GM12878 (cell line): ENCODE data around the gene ME3. TPM values are rescaled to one million over a fixed set of nuclear protein-coding genes. Genes with fewer than 3 reads are reported as not detected.

Experiments
- ATAC-seq: fragments of 200-7000 bp; cut with Tn5 transposase; 3 replicates; pipeline ENCODE4 v1.9.1; 2020; ENCODE audit warnings: mild to moderate bottlenecking, moderate library complexity
- BruUV-seq: library from RNA; stranded (reverse); fragments of 400-500 nt; replicated peaks from 2 replicates; lab custom pipeline; 2021; lab: Mats Ljungman, UMichigan
- CTCF ChIA-PET: fragments of 300-600 bp; sonication (Branson Sonifier 250); formaldehyde crosslinking; extraction: SDS; loops from one replicate; lab custom pipeline; 2021; ENCODE audit warnings: inconsistent platforms; lab: Yijun Ruan, JAX
- POLR2A ChIA-PET: fragments of 350-600 bp; formaldehyde crosslinking; extraction: SDS; loops from one replicate; lab custom pipeline; 2021; ENCODE audit warnings: inconsistent platforms; lab: Charles Lee
- RAD21 ChIA-PET: fragments of 300-600 bp; sonication (Branson Sonifier 250); formaldehyde crosslinking; loops from one replicate; lab custom pipeline; 2023; ENCODE audit warnings: antibody characterized with exemption; ENCODE audit not compliant: unreplicated experiment; lab: Charles Lee
- SMC1A ChIA-PET: fragments of 300-600 bp; sonication (Branson Sonifier 250); formaldehyde crosslinking; loops from one replicate; lab custom pipeline; 2023; ENCODE audit not compliant: unreplicated experiment, uncharacterized antibody; lab: Charles Lee
- DNase-seq: peaks from one replicate; pipeline ENCODE4 v3.0.0-alpha.2; 2011; ENCODE audit warnings: low read depth, low spot score
- FAIRE-seq: peaks from 3 replicates; lab custom pipeline; 2011; peaks lifted over from hg19 to GRCh38; lab: Jason Lieb, UNC
- H2AFZ ChIP-seq: 2 replicates; pipeline ENCODE4 v1.6.0; 2011; ENCODE audit warnings: low read depth, low read length, control low read depth; ENCODE audit not compliant: control insufficient read depth
- H3K27ac ChIP-seq: 2 replicates; pipeline ENCODE4 v1.5.1; 2011; ENCODE audit warnings: control low read depth; ENCODE audit not compliant: control insufficient read depth, insufficient read depth
- H3K27me3 ChIP-seq, 2 experiments: replicated peaks in 1 of 2; 2 replicates each; pipeline versions ENCODE4 v1.6.0 to v1.6.1; 2011; ENCODE audit warnings: low read length in 1 of 2; ENCODE audit not compliant: control insufficient read depth in 2 of 2, insufficient read depth in 2 of 2
- H3K36me3 ChIP-seq, 2 experiments: 2 replicates each; pipeline ENCODE4 v1.5.1; 2011; ENCODE audit warnings: low read length in 1 of 2; ENCODE audit not compliant: control insufficient read depth in 2 of 2, insufficient read depth in 2 of 2
- H3K4me1 ChIP-seq: 2 replicates; pipeline ENCODE4 v1.6.1; 2011; ENCODE audit warnings: mild to moderate bottlenecking, low read length, moderate library complexity, mixed read lengths; ENCODE audit not compliant: control insufficient read depth, insufficient read depth
- H3K4me2 ChIP-seq: 2 replicates; pipeline ENCODE4 v1.6.0; 2011; ENCODE audit warnings: control low read depth; ENCODE audit not compliant: control insufficient read depth, insufficient read depth
- H3K4me3 ChIP-seq: fragments of 200-600 bp; sonication (generic); 2 replicates; pipeline ENCODE4 v1.5.1; 2016
- H3K79me2 ChIP-seq: 2 replicates; pipeline ENCODE4 v1.6.0; 2011; ENCODE audit warnings: low read length; ENCODE audit not compliant: control insufficient read depth, insufficient read depth
- H3K9ac ChIP-seq: 2 replicates; pipeline ENCODE4 v1.8.0; 2011; ENCODE audit warnings: low read length, control low read depth, mixed read lengths; ENCODE audit not compliant: control insufficient read depth, insufficient read depth
- H3K9me3 ChIP-seq: replicated peaks from 3 replicates; pipeline ENCODE4 v1.5.1; 2011; ENCODE audit warnings: mild to moderate bottlenecking, low read length; ENCODE audit not compliant: control insufficient read depth, insufficient read depth
- H4K20me1 ChIP-seq: 2 replicates; pipeline ENCODE4 v1.6.0; 2011; ENCODE audit not compliant: control insufficient read depth, insufficient read depth
- ATF3 ChIP-seq: IDR thresholded peaks from 2 replicates; pipeline ENCODE4 v1.6.1; 2011; ENCODE audit warnings: low read depth, mild to moderate bottlenecking, low read length, moderate library complexity, borderline replicate concordance; ENCODE audit errors: extremely low read depth
- BHLHE40 ChIP-seq, 2 experiments: fragments of 450-650 bp in 1 of 2; IDR thresholded peaks; 2 replicates each; pipeline ENCODE4 v1.6.1; 2011 to 2017; ENCODE audit warnings: low read depth in 2 of 2, borderline replicate concordance in 1 of 2, improper control_type of control experiment in 1 of 2, low read length in 1 of 2, mild to moderate bottlenecking in 1 of 2
- CBX5 ChIP-seq: sonication (generic); IDR thresholded peaks from 2 replicates; pipeline ENCODE4 v1.6.1; 2016; ENCODE audit warnings: low read depth, moderate library complexity, mild to moderate bottlenecking, inconsistent platforms
- CHD1 ChIP-seq: IDR thresholded peaks from 2 replicates; pipeline ENCODE4 v1.6.1; 2012; ENCODE audit warnings: low read depth, low read length, improper control_type of control experiment
- CHD2 ChIP-seq: IDR thresholded peaks from 2 replicates; pipeline ENCODE4 v1.6.1; 2011; ENCODE audit warnings: low read depth, low read length, improper control_type of control experiment, borderline replicate concordance
- CTCF ChIP-seq, 3 experiments: IDR thresholded peaks in 2 of 3; conservative IDR thresholded peaks in 1 of 3; 2 replicates each; pipeline ENCODE4 v1.5.1; 2011; ENCODE audit warnings: low read depth in 3 of 3, low read length in 3 of 3, mild to moderate bottlenecking in 3 of 3, control low read depth in 2 of 3, moderate library complexity in 2 of 3, inconsistent platforms in 1 of 3, mixed read lengths in 1 of 3; ENCODE audit not compliant: control insufficient read depth in 2 of 3, insufficient read depth in 1 of 3; ENCODE audit errors: extremely low read depth in 1 of 3
- E2F4 ChIP-seq: IDR thresholded peaks from 2 replicates; pipeline ENCODE4 v1.6.1; 2012; ENCODE audit warnings: low read depth, low read length, improper control_type of control experiment
- EED ChIP-seq: sonication (generic); IDR thresholded peaks from 2 replicates; pipeline ENCODE4 v1.6.1; 2016; ENCODE audit warnings: antibody characterized with exemption, low read depth
- ELK1 ChIP-seq: IDR thresholded peaks from 2 replicates; pipeline ENCODE4 v1.6.1; 2012; ENCODE audit warnings: low read depth, low read length, improper control_type of control experiment
- MTA2 ChIP-seq: fragments of 450-650 bp; IDR thresholded peaks from 2 replicates; pipeline ENCODE4 v1.6.1; 2016; ENCODE audit warnings: low read depth, mild to moderate bottlenecking, moderate library complexity
- NRF1 ChIP-seq: conservative IDR thresholded peaks from 2 replicates; pipeline ENCODE4 v1.6.1; 2011; ENCODE audit warnings: mild to moderate bottlenecking, low read depth, low read length, improper control_type of control experiment
- POLR2A ChIP-seq: IDR thresholded peaks from 2 replicates; pipeline ENCODE4 v1.6.1; 2011; ENCODE audit warnings: low read depth, mild to moderate bottlenecking, low read length
- RB1 ChIP-seq: fragments of 450-650 bp; formaldehyde crosslinking; IDR thresholded peaks from 2 replicates; pipeline ENCODE4 v1.6.1; 2017; ENCODE audit warnings: mild to moderate bottlenecking, borderline replicate concordance
- SMAD1 ChIP-seq: fragments of 450-650 bp; IDR thresholded peaks from 2 replicates; pipeline ENCODE4 v1.6.1; 2018; ENCODE audit warnings: mild to moderate bottlenecking, low read depth; ENCODE audit not compliant: partially characterized antibody
- SMARCA5 ChIP-seq: fragments of 450-650 bp; IDR thresholded peaks from 2 replicates; pipeline ENCODE4 v1.6.1; 2017; ENCODE audit warnings: mild to moderate bottlenecking
- SREBF1 ChIP-seq: IDR thresholded peaks from 2 replicates; pipeline ENCODE4 v1.6.1; 2012; ENCODE audit warnings: mild to moderate bottlenecking, low read length
- STAT3 ChIP-seq: IDR thresholded peaks from 2 replicates; pipeline ENCODE4 v1.6.1; 2011; ENCODE audit warnings: low read depth, low read length, improper control_type of control experiment
- TCF12 ChIP-seq: IDR thresholded peaks from 2 replicates; pipeline ENCODE4 v1.6.1; 2011; ENCODE audit warnings: low read depth, mild to moderate bottlenecking, low read length
- ZBTB33 ChIP-seq: fragments of 450-650 bp; IDR thresholded peaks from 2 replicates; pipeline ENCODE4 v1.6.1; 2017; ENCODE audit warnings: mild to moderate bottlenecking
- WGBS: methylation state at CpG from one replicate; pipeline ENCODE4 v1.1.6; 2016; ENCODE audit warnings: low lambda C conversion rate; ENCODE audit not compliant: insufficient replicate concordance, insufficient coverage; ENCODE audit errors: missing lambda C conversion rate; 5-methylcytosine and 5-hydroxymethylcytosine counted together
- in situ Hi-C: fragments of 300-500 bp; cut with MboI; formaldehyde crosslinking; loops from 9 replicates; pipeline ENCODE4 v1.14.3; 2018; ENCODE audit warnings: mixed read lengths
- intact Hi-C: fragments of 100-400 bp; cut with micrococcal nuclease; formaldehyde crosslinking; loops from one replicate; pipeline ENCODE4 v1.14.2; 2022; ENCODE audit not compliant: unreplicated experiment
- polyA plus RNA-seq, 11 experiments: library from polyadenylated mRNA; depleted of rRNA in 4 of 11; unstranded in 6 of 11; stranded (reverse) in 5 of 11; fragments of >200 nt; fragmentation: Nextera tagmentation in 4 of 11; fragmentation: Illumina TruSeq in 1 of 11; extraction: Ambion mirVana in 4 of 11; extraction: Trizol in 1 of 11; gene quantifications; 1 replicate in 1 of 11; 2 replicates in 10 of 11; pipeline versions ENCODE4 v1.2.1 to v1.2.3, GENCODE V29; 2011 to 2016; ENCODE audit warnings: inconsistent platforms in 2 of 11, missing spikeins in 2 of 11, low read depth in 1 of 11
- total RNA-seq, 4 experiments: library from RNA; depleted of rRNA in 3 of 4; stranded (reverse); fragments of >200 nt in 3 of 4; fragmentation: Illumina TruSeq in 1 of 4; extraction: Trizol in 1 of 4; gene quantifications; 2 replicates each; pipeline versions ENCODE4 v1.2.1 to v1.2.3, GENCODE V29; 2013 to 2021

Gene ME3
- total and polyA plus RNA-seq, 10 of the 15 experiments (the other 5 are each of a cell fraction or from before 2014, with no cell fraction given): 0.06 to 0.40 (median 0.19) TPM; not detected in 2

GRCh38 chr11:86627776-86628455 lies 44.5 kb downstream of the ME3 start:
- no peaks in the 10 kb centered on the region for H3K4me1 ChIP-seq
- no peak overlapping the region for H2AFZ ChIP-seq
- ChIA-PET POLR2A (interaction anchor here (1.4 kb wide), 1 partner anchor 13 kb away, joined by 3 read pairs; no protein-coding TSS in a partner anchor), RAD21 (no interaction called here), SMC1A (no interaction called here), CTCF (interaction anchor here (1.1 to 1.6 kb wide), 3 partner anchors 10 to 171 kb away, joined by 3 to 5 read pairs (median 3); no protein-coding TSS in a partner anchor)
- H3K36me3 ChIP-seq: no peaks in the 10 kb centered on the region
- no TSS peak for BruUV-seq
- in situ Hi-C loops: no loop called here
- H3K79me2 ChIP-seq: no peaks in the 10 kb centered on the region
- H3K27ac ChIP-seq: no peak overlapping the region
- H3K4me3 ChIP-seq: no peak overlapping the region
- no peak overlapping the region for H3K9ac ChIP-seq
- ATAC-seq: no peak
- FAIRE-seq: no peak
- H4K20me1 ChIP-seq: no peaks in the 10 kb centered on the region
- H3K9me3 ChIP-seq: no peaks in the 10 kb centered on the region
- no peak for DNase-seq
- intact Hi-C loops: no loop called here
- H3K4me2 ChIP-seq: no peak overlapping the region
- 68% methylated on average over 7 of the region's 7 CpGs for WGBS
- H3K27me3 ChIP-seq: peaks cover 0 to 8% of the 10 kb centered on the region in 2 experiments; a peak in 3 of 4 replicates
- TF ChIP-seq ZBTB33 (no peak), TCF12 (no peak), SMARCA5 (no peak), CHD2 (no peak), CHD1 (no peak), NRF1 (no peak), MTA2 (no peak), SMAD1 (no peak), CBX5 (no peak), SREBF1 (no peak), BHLHE40 (IDR thresholded peaks at IDR 0.05; ENCODE audit: borderline replicate concordance in 1 of 2, low read depth in 2 of 2, low read length in 1 of 2) (no peak), CTCF (IDR thresholded peaks at IDR 0.05 in 2 of 3, conservative IDR thresholded peaks at IDR 0.05 in 1 of 3; ENCODE audit: control insufficient read depth in 2 of 3, extremely low read depth in 1 of 3, insufficient read depth in 1 of 3, low read depth in 3 of 3, low read length in 3 of 3) (no peak), POLR2A (no peak), STAT3 (no peak), EED (no peak), ATF3 (no peak), ELK1 (no peak), RB1 (no peak), E2F4 (no peak)
